CD4-positive, alpha-beta T cell (primary cell): Measurements from ENCODE around the gene RIPPLY1. TPM values are rescaled to one million over a fixed set of nuclear protein-coding genes. Genes with fewer than 3 reads are reported as not detected.

Experiments
- ATAC-seq: fragments of 200-7000 bp; cut with Tn5 transposase; one replicate; pipeline ENCODE4 v1.10.0; 2022; ENCODE audit warnings: mild to moderate bottlenecking; ENCODE audit not compliant: poor library complexity
- CTCF ChIA-PET: fragments of 350-600 bp; sonication (Branson Sonifier 250); formaldehyde crosslinking; loops from one replicate; lab custom pipeline; 2021; ENCODE audit warnings: antibody characterized with exemption, inconsistent platforms; lab: Charles Lee
- POLR2A ChIA-PET: fragments of 350-600 bp; sonication (Branson Sonifier 250); formaldehyde crosslinking; loops from one replicate; lab custom pipeline; 2021; ENCODE audit warnings: antibody characterized with exemption, inconsistent platforms; lab: Charles Lee
- DNase-seq, 14 experiments: peaks; one replicate each; pipeline ENCODE4 v3.0.0-alpha.2; 2013 to 2020; ENCODE audit warnings: mixed read lengths in 2 of 14
- H3K27ac ChIP-seq, 2 donors: one replicate each; pipeline versions ENCODE4 v1.5.1 to v1.7.0; 2013; ENCODE audit warnings: low read length in 2 of 2, low read depth in 1 of 2, mild to moderate bottlenecking in 1 of 2
- H3K27me3 ChIP-seq, 2 experiments: 1 replicate in 1 of 2; 2 replicates in 1 of 2; pipeline versions ENCODE4 v1.6.1 to v1.7.0; 2013; ENCODE audit warnings: low read length in 2 of 2, control low read depth in 1 of 2, mild to moderate bottlenecking in 1 of 2, moderate library complexity in 1 of 2; ENCODE audit not compliant: insufficient read depth in 2 of 2, control insufficient read depth in 1 of 2
- H3K36me3 ChIP-seq: one replicate; pipeline ENCODE4 v1.6.1; 2013; ENCODE audit warnings: low read length, control low read depth; ENCODE audit not compliant: insufficient read depth
- H3K4me1 ChIP-seq: one replicate; pipeline ENCODE4 v1.6.1; 2013; ENCODE audit warnings: low read length, control low read depth; ENCODE audit not compliant: insufficient read depth
- H3K4me3 ChIP-seq: one replicate; pipeline ENCODE4 v1.5.1; 2013; ENCODE audit warnings: mild to moderate bottlenecking, low read length, moderate library complexity
- H3K9me3 ChIP-seq, 2 experiments: 1 replicate in 1 of 2; 2 replicates in 1 of 2; pipeline versions ENCODE4 v1.6.1 to v1.7.0; 2013; ENCODE audit warnings: low read length in 2 of 2, mild to moderate bottlenecking in 2 of 2, control low read depth in 1 of 2, moderate library complexity in 1 of 2; ENCODE audit not compliant: control insufficient read depth in 1 of 2, insufficient read depth in 1 of 2
- H3K27ac Mint-ChIP-seq: one replicate; pipeline ENCODE4 v1.8.0; 2020; ENCODE audit warnings: mixed read lengths
- H3K27me3 Mint-ChIP-seq: one replicate; pipeline ENCODE4 v1.8.0; 2021; ENCODE audit warnings: mixed read lengths
- H3K36me3 Mint-ChIP-seq: one replicate; pipeline ENCODE4 v1.8.0; 2021; ENCODE audit warnings: low read depth, mixed read lengths
- H3K4me1 Mint-ChIP-seq: one replicate; pipeline ENCODE4 v1.8.0; 2021; ENCODE audit warnings: low read depth, mixed read lengths
- H3K4me3 Mint-ChIP-seq: one replicate; pipeline ENCODE4 v1.8.0; 2020; ENCODE audit warnings: mild to moderate bottlenecking, mixed read lengths
- H3K9me3 Mint-ChIP-seq: one replicate; pipeline ENCODE4 v1.8.0; 2020; ENCODE audit warnings: mixed read lengths
- CTCF ChIP-seq: fragments of 200-600 bp; IDR thresholded peaks from one replicate; pipeline ENCODE4 v1.8.0; 2022; ENCODE audit warnings: antibody characterized with exemption, mild to moderate bottlenecking
- intact Hi-C, 2 experiments: fragments of 100-400 bp; cut with DNase I in 1 of 2; cut with micrococcal nuclease in 1 of 2; formaldehyde crosslinking; loops; one replicate each; pipeline versions ENCODE4 v1.15.1 to v1.9.0; 2023 to 2025; cut with DNase I, micrococcal nuclease
- total RNA-seq, 174 experiments: library from RNA in 2 of 174; stranded (reverse) in 2 of 174; gene quantifications; one replicate each; pipeline ENCODE4 v1.2.3 and lab custom pipeline; 2021 to 2026

RIPPLY1 gene
- total RNA-seq, 2 experiments from 2014 or later: not detected

DNA sequence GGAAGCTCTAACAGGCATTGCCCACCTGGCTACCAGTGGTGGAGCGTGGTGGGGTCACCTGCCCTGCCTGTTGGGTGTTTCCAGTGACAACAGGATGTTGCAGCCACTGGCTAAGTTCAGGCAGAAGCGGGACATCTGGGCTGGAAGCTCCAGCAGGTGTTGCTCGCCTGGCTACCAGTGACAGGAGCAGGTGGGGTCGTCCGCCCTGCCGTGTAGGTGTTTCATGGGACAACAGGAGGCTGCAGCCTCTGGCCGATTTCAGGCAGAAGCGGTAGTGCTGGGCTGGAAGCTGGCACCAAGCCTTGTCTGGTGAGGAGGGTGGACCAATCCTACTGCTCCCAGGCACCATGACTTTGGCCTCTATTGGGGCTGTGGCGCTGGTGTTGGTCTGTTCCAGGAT, 39.4 kb downstream of the RIPPLY1 start:
- Mint-ChIP-seq H3K4me3 (no peak overlapping the region), H3K27ac (no peak overlapping the region), H3K4me1 (no peaks in the 10 kb centered on the region), H3K9me3 (no peaks in the 10 kb centered on the region), H3K36me3 (no peaks in the 10 kb centered on the region), H3K27me3 (no peaks in the 10 kb centered on the region)
- no peaks in the 10 kb centered on the region for H3K9me3 ChIP-seq
- H3K27ac ChIP-seq: no peak overlapping the region
- CTCF ChIA-PET: no interaction called here
- POLR2A ChIA-PET: no interaction called here
- H3K36me3 ChIP-seq: no peaks in the 10 kb centered on the region
- intact Hi-C loops: no loop called here
- no peak for TF ChIP-seq CTCF
- no peaks in the 10 kb centered on the region for H3K4me1 ChIP-seq
- H3K27me3 ChIP-seq: peaks cover 0 to 3% of the 10 kb centered on the region in 2 experiments
- ATAC-seq (no peak), DNase-seq (no peak)
- H3K4me3 ChIP-seq: no peak overlapping the region

DNA sequence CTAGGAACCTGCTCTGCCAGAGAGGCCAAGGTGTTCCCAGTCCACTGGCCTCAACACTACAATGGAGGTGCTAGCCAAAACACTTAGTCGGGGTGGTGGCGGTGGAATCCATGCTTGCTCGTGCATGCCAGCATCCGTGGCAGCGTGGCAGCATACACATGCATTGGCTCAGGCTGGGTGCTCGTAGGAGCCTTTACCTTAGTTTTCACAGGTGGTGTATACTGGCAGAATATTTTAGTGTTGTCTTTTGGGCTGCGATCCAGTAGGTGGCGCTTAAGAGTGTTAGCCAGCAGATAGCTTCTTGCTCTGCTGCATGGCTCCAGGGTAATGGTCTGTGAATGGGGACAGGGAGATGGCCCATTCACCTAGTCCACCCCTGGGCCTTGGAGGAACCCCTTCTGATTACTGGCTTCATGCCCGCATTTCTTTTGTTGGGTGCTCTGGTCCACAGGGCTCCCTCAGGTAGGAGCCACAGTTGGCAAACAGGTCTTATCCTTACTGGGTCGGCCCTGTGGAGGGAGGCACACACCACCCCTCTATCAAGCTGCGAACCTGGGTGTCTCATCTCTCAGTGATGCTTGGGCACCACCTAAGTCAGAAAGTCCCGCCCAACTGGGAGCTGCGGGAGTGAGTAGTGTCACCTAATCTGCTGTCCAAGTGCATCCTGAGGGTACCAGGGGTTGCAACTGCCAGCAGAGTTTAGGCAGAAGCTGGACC, 40.0 kb downstream of the RIPPLY1 start:
- Mint-ChIP-seq H3K36me3 (no peaks in the 10 kb centered on the region), H3K4me1 (no peaks in the 10 kb centered on the region), H3K4me3 (no peak overlapping the region), H3K27me3 (no peaks in the 10 kb centered on the region), H3K9me3 (no peaks in the 10 kb centered on the region), H3K27ac (no peak overlapping the region)
- ATAC-seq (no peak), DNase-seq (peak in 4 of 14 experiments; percentile 1 to 25 (median 12))
- TF ChIP-seq CTCF: no peak
- Histone ChIP-seq H3K27ac (no peak overlapping the region), H3K4me1 (no peaks in the 10 kb centered on the region), H3K9me3 (no peaks in the 10 kb centered on the region), H3K4me3 (no peak overlapping the region), H3K36me3 (no peaks in the 10 kb centered on the region), H3K27me3 (peaks cover 0 to 3% of the 10 kb centered on the region in 2 experiments)
- ChIA-PET CTCF (no interaction called here), POLR2A (no interaction called here)
- intact Hi-C loops: no loop called here

Other genes with a start within 250 kb of the RIPPLY1 start
- gene RNF128, start 176.6 kb downstream of the RIPPLY1 start, total RNA-seq: not detected
- under 1 TPM; 0.22 TPM for gene TBC1D8B, start 100.7 kb downstream of the RIPPLY1 start, total RNA-seq
- gene CLDN2, start 17.1 kb upstream of the RIPPLY1 start, total RNA-seq: not detected
- 10 to 100 TPM; 12.5 to 12.9 TPM for gene MORC4, start 96.9 kb upstream of the RIPPLY1 start, total RNA-seq
- gene RBM41, start 215.5 kb upstream of the RIPPLY1 start, total RNA-seq: 1 to 10 TPM; 5.9 to 8.2 TPM